ENCODE data around the gene KCNJ1. TPM values are rescaled to one million over a fixed set of nuclear protein-coding genes. Genes with fewer than 3 reads are reported as not detected.

Gene KCNJ1
- total and polyA plus RNA-seq, 10 of the 15 experiments (the other 5 are each of a cell fraction or from before 2014, with no cell fraction given): not detected

DNA sequence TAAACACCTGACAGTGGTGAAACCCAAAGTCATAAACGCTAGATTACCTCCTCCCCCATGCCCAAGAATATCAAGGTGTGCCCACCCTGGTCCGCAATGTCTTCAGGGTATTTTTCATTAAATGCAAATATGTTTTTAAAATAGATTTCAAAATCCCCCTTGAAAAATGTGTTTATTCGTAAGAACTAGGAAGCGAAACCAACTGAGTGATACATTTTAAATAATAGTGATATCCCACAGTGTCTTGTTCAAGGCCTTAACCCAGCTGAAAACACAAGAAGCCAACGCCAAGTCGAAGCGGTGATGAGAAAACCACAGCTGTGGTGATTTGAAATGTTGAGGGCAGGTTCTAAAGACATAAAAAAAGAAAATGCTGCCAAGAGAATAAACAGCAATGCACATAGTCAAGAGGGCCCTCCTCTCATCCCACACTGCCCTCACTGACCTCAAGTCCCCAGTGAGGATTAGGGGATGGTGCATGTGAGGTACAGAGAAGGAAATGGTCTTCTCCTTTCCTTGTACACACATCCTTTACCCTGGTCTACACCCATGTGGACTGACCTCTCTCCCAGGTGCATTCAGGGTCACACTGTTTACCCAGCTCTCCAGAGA lies 25.5 kb downstream of the KCNJ1 start (continued):
- TF ChIP-seq, protein P1, sequence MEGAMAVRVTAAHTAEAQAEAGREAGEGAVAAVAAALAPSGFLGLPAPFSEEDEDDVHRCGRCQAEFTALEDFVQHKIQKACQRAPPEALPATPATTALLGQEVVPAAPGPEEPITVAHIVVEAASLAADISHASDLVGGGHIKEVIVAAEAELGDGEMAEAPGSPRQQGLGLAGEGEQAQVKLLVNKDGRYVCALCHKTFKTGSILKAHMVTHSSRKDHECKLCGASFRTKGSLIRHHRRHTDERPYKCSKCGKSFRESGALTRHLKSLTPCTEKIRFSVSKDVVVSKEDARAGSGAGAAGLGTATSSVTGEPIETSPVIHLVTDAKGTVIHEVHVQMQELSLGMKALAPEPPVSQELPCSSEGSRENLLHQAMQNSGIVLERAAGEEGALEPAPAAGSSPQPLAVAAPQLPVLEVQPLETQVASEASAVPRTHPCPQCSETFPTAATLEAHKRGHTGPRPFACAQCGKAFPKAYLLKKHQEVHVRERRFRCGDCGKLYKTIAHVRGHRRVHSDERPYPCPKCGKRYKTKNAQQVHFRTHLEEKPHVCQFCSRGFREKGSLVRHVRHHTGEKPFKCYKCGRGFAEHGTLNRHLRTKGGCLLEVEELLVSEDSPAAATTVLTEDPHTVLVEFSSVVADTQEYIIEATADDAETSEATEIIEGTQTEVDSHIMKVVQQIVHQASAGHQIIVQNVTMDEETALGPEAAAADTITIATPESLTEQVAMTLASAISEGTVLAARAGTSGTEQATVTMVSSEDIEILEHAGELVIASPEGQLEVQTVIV (IDR thresholded peaks at IDR 0.05; ENCODE audit: borderline replicate concordance, partially characterized antibody): no peak
- TF ChIP-seq, protein P2, sequence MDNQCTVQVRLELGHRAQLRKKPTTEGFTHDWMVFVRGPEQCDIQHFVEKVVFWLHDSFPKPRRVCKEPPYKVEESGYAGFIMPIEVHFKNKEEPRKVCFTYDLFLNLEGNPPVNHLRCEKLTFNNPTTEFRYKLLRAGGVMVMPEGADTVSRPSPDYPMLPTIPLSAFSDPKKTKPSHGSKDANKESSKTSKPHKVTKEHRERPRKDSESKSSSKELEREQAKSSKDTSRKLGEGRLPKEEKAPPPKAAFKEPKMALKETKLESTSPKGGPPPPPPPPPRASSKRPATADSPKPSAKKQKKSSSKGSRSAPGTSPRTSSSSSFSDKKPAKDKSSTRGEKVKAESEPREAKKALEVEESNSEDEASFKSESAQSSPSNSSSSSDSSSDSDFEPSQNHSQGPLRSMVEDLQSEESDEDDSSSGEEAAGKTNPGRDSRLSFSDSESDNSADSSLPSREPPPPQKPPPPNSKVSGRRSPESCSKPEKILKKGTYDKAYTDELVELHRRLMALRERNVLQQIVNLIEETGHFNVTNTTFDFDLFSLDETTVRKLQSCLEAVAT (IDR thresholded peaks at IDR 0.05): peak; percentile 70
- TF ChIP-seq HDAC6 (IDR thresholded peaks at IDR 0.05; ENCODE audit: unreplicated experiment) (no peak), NR2C1 (IDR thresholded peaks at IDR 0.05) (no peak), TCF7 (IDR thresholded peaks at IDR 0.05; ENCODE audit: borderline replicate concordance) (no peak), YBX1 (IDR thresholded peaks at IDR 0.05) (no peak), GATAD2B (conservative IDR thresholded peaks at IDR 0.05; ENCODE audit: low read depth) (no peak), POU2F2 (IDR thresholded peaks at IDR 0.05; ENCODE audit: borderline replicate concordance, low read depth, low read length) (peak; percentile 57; the same call in 1 of the 3 replicates), STAT1 (conservative IDR thresholded peaks at IDR 0.05) (no peak), ZNF24 (IDR thresholded peaks at IDR 0.05) (no peak), CBFB (IDR thresholded peaks at IDR 0.05; ENCODE audit: low read depth) (peak; percentile 24; the same call in 1 of the 2 replicates), FOS (IDR thresholded peaks at IDR 0.05; ENCODE audit: borderline replicate concordance, extremely low read depth, insufficient read length) (no peak), ZNF207 (IDR thresholded peaks at IDR 0.05; ENCODE audit: borderline replicate concordance) (no peak)
- TF ChIP-seq, protein P3, sequence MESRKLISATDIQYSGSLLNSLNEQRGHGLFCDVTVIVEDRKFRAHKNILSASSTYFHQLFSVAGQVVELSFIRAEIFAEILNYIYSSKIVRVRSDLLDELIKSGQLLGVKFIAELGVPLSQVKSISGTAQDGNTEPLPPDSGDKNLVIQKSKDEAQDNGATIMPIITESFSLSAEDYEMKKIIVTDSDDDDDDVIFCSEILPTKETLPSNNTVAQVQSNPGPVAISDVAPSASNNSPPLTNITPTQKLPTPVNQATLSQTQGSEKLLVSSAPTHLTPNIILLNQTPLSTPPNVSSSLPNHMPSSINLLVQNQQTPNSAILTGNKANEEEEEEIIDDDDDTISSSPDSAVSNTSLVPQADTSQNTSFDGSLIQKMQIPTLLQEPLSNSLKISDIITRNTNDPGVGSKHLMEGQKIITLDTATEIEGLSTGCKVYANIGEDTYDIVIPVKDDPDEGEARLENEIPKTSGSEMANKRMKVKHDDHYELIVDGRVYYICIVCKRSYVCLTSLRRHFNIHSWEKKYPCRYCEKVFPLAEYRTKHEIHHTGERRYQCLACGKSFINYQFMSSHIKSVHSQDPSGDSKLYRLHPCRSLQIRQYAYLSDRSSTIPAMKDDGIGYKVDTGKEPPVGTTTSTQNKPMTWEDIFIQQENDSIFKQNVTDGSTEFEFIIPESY (IDR thresholded peaks at IDR 0.05): no peak
- TF ChIP-seq, protein P4, sequence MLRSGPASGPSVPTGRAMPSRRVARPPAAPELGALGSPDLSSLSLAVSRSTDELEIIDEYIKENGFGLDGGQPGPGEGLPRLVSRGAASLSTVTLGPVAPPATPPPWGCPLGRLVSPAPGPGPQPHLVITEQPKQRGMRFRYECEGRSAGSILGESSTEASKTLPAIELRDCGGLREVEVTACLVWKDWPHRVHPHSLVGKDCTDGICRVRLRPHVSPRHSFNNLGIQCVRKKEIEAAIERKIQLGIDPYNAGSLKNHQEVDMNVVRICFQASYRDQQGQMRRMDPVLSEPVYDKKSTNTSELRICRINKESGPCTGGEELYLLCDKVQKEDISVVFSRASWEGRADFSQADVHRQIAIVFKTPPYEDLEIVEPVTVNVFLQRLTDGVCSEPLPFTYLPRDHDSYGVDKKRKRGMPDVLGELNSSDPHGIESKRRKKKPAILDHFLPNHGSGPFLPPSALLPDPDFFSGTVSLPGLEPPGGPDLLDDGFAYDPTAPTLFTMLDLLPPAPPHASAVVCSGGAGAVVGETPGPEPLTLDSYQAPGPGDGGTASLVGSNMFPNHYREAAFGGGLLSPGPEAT (IDR thresholded peaks at IDR 0.05; ENCODE audit: low read depth): peak; percentile 66; the same call in 1 of the 2 replicates
- TF ChIP-seq, protein P5, sequence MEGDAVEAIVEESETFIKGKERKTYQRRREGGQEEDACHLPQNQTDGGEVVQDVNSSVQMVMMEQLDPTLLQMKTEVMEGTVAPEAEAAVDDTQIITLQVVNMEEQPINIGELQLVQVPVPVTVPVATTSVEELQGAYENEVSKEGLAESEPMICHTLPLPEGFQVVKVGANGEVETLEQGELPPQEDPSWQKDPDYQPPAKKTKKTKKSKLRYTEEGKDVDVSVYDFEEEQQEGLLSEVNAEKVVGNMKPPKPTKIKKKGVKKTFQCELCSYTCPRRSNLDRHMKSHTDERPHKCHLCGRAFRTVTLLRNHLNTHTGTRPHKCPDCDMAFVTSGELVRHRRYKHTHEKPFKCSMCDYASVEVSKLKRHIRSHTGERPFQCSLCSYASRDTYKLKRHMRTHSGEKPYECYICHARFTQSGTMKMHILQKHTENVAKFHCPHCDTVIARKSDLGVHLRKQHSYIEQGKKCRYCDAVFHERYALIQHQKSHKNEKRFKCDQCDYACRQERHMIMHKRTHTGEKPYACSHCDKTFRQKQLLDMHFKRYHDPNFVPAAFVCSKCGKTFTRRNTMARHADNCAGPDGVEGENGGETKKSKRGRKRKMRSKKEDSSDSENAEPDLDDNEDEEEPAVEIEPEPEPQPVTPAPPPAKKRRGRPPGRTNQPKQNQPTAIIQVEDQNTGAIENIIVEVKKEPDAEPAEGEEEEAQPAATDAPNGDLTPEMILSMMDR (IDR thresholded peaks at IDR 0.05 in 2 of 3, conservative IDR thresholded peaks at IDR 0.05 in 1 of 3; ENCODE audit: control insufficient read depth in 2 of 3, extremely low read depth in 1 of 3, insufficient read depth in 1 of 3, low read depth in 3 of 3, low read length in 3 of 3): no peak
- TF ChIP-seq, protein P6, sequence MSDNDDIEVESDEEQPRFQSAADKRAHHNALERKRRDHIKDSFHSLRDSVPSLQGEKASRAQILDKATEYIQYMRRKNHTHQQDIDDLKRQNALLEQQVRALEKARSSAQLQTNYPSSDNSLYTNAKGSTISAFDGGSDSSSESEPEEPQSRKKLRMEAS (IDR thresholded peaks at IDR 0.05; ENCODE audit: low read depth, low read length): no peak
- TF ChIP-seq, protein P7, sequence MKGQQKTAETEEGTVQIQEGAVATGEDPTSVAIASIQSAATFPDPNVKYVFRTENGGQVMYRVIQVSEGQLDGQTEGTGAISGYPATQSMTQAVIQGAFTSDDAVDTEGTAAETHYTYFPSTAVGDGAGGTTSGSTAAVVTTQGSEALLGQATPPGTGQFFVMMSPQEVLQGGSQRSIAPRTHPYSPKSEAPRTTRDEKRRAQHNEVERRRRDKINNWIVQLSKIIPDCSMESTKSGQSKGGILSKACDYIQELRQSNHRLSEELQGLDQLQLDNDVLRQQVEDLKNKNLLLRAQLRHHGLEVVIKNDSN (IDR thresholded peaks at IDR 0.05; ENCODE audit: borderline replicate concordance, extremely low read length, insufficient read depth, low read depth, low read length): no peak

Measured in GM12878 (cell line).